ENCODE measurements around the gene RRAGC.
A peak's percentile ranks its signal among the peaks of the same experiment; 100 is the strongest.
"Not testable (repeated sequence)": the region's sequence is repeated elsewhere in the genome, so short reads cannot be mapped to it uniquely, and the experiment has no call there.

The RRAGC gene

GRCh38 chr1:38852780-38853179, 6.8 kb downstream of the RRAGC start:
- DNase-seq: no peak

GRCh38 chr1:38848071-38848470, 11.5 kb downstream of the RRAGC start:
- no peak for DNase-seq

- DNase-seq: no peak
Observed at GRCh38 chr1:38846210-38846609, 13.4 kb downstream of the RRAGC start.

- DNase-seq: not testable (repeated sequence)
Observed at GRCh38 chr1:38845088-38845487, 14.5 kb downstream of the RRAGC start.

- DNase-seq: no peak
Observed at GRCh38 chr1:38840281-38840680, 19.3 kb downstream of the RRAGC start.

DNA sequence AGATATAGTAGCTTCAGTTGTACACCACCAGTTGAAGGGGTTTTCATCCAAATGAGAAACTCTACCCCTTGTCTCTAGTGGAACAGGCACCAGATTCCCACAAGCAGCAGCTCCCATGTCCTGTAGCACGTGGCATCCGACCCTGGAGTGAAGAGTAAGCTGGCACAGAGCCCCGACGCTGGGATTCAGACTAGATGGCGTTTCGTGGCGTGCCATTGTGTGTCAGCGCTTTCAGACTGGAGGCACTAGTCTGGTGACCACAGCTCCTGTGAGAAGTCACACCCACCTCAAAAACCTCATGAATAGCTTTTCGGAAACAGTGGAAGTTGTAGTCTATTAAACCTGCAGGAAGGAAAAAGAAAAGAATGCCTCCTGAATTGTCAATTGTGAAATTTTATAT, 20.2 kb downstream of the RRAGC start:
- DNase-seq: no peak

DNA sequence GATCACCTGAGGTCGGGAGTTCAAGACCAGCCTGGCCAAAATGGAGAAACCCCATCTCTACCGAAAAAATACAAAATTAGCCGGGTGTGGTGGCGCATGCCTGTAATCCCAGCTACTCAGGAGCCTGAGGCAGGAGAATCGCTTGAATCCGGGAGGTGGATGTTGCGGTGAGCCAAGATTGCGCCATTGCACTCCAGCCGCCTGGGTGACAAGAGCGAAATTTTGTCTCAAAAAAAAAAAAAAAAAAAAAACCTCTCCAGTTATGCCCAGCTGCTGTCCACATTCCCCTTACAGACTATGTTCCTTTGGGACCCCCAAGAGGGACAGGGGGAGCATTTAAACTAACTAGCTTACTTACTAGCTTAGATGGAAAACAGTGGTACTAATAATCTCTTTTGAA, 23.3 kb downstream of the RRAGC start:
- DNase-seq: not testable (repeated sequence)

- peak; percentile 72 for DNase-seq
Observed at GRCh38 chr1:38834937-38835827, 24.4 kb downstream of the RRAGC start.

DNA sequence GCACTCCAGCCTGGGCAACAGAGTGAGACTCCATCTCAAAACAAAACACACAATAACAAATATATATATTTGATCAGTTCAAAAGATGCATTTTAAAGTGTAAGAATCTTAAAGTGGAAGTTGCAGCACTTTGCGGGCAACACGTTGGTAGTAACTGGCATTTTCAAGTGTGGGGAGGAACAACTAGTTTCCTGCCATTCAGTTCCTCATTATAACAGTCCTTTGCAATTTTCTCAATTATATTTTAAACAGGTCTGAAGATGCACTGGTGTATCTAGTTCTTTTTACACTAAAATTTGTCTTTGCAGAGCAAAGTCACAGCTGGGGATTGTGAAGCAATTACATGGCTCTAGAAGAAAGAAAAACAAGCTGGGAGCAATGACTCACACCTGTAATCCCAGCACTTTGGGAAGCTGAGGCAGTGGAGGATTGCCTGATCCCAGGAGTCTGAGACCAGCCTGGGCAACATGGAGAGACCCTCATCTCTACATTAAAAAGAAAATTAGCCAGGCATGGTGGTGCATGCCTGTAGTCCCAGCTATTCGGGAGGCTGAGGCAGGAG, 25.3 kb downstream of the RRAGC start:
- DNase-seq: no peak

DNA sequence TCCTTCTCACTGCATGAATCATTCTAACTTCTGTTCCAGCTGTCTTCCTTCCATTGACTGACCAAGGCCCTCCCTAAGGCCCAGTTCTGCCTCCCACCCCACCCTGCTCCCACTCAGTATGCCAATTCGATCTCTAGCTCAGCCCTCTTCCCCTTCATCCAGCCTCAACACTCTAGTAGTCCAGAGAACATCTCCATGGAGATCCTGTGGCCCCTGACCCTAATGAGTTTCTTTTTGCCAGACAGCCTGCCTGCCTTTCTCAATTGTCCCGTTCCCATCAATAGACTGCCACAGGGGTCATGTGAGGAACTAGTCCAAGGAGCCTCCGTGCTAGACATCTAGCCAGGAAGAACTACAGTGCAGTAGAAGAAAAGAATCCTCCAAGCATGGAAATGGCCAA, 26.4 kb downstream of the RRAGC start:
- DNase-seq: no peak

DNA sequence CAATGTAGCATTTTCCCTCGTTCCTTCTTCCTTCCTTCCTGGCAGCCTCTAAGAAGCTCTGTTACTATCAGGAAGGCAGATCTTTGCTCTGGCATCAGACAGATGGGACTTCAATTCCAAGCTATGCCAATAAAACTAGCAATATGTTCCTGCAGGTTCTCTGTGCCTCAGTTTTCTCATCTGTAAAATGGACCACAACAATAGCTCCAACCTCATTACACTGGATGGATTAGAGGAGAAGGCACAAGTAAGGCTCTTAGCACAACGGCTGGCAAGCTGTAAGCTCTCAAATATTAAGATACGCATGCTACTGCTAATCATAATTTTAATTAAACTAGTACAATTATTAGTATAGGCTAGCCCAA, 27.2 kb downstream of the RRAGC start:
- DNase-seq: no peak

DNA sequence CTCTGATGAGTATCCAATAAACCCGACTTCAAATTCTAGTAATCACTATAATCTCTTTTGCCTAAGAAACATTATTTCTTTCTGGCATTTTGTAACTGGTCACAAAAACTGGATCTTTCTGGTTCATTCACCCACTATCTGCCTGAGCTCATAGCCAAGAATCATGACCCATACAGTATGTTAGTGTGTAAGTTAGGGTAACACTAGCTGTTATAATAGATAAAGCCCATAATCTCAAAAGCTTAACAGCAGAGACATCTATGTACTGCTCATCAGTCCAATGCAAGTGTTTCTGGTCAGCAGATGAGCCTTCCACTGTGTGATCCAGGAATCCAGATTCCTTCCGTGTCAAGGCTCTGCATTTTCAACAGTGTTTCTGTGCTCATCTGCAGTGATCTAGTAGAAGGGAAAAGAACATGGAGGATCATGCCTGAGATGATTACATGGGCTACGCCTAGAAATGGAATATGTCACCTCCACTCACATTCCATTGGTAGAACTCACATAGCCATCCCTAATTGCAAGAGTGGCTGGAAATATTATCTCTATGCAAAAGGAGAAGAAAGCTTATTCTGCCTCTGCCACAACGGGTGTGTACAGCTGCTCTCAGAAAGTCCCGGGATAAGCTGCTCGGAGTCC, 27.7 kb downstream of the RRAGC start:
- peak; percentile 8 for DNase-seq

DNA sequence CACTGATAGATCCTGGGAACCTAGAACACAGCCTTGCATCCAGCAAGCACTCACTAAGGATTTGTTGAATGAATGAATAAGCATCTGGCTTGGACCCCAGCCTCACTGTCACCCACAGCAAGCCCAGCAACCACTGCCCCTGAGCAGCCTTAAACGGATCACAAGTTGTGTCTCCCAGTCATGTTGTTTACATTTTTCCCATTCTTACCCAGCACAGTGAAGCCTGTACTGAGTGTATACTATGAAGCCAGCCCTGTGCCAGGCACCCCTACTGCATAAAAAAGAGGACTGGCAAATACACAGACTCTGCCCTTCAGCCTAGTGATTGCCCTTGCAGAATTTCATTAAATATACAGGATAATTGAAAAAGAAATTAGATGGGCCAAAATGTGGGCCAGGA, 30.2 kb downstream of the RRAGC start:
- no peak for DNase-seq

- DNase-seq: no peak
Observed at GRCh38 chr1:38827318-38827717, 32.3 kb downstream of the RRAGC start.

GRCh38 chr1:38826886-38827285, 32.7 kb downstream of the RRAGC start:
- no peak for DNase-seq

GRCh38 chr1:38826262-38826661, 33.3 kb downstream of the RRAGC start:
- DNase-seq: no peak

DNA sequence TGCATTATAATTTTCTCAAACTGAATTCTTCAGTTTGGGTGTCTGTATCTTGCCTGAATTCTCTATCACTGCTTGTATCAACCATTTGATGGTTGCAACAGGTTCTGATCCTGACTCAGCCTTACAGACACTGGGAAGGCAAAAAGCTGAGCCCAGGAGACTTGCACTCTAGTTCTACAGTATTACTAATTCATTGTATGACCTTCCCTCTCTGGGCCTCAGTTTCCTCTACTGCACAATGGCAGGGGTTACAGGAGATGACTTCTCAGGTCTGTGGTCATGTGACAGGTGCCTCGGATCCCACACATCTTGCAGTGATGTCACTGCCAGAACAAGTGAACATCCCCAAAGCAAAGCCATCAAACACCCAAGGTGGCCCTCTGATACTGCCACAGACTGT, 38.7 kb downstream of the RRAGC start:
- DNase-seq: no peak

GRCh38 chr1:38819516-38819915, 40.1 kb downstream of the RRAGC start:
- no peak for DNase-seq

DNA sequence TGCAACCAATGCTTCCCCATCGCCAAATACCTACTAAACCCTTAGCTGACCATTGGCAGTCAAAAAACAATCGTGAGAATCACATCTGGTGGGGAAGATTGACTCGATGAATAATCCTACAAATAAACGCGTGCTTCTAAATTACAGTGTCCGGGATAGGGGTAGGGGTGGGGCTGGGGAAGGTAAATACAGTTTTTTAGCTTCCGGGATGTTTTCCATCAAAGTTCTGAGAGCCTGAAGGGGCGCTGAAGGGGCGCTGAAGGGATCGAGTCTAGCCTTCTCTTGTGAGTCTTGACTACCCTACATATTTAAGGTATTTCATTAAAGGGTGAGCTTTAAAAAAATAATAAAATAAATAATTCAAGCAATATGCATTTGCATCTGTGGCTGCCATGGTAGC, 40.5 kb downstream of the RRAGC start:
- no peak for DNase-seq

DNA sequence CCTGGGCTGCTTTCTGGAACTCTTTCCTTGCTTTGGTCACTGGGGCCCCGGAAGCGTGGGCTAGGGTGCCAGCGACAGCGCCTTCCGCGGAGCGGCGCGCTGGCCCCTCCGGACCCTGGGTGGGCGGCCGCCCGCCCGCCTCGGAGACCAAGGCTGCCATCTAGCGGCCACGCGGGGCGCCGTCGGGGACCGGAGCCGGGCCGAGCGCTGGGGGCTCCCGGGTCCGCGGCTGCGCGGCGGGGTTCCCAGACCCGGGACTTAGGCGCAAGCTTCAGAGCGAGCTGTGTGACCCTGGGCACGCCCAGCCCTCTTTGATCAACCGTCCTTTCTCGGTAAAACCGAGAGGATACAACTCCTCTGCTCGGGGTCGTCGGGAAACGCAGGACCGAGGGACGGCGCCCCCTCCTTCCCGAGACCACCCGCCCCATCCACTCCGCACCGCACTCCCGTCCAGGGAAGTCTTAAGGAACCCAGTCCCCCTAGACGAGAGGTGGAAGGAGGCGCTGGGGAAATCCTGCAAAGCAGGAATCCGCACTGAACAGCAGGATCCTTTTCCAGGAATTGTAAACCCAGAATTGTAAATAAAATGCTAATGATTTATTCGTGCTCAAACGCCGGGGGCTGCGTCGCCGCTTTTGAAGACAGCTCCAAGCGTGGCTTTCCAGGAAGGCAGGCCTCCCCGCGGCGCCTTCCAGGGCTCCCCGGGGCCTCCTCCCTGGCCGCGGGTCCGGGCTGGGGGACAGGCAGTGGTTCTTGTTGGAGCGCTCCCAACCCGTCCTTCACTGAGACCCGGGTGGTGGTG, 41.2 kb downstream of the RRAGC start:
- no peak for DNase-seq

DNA sequence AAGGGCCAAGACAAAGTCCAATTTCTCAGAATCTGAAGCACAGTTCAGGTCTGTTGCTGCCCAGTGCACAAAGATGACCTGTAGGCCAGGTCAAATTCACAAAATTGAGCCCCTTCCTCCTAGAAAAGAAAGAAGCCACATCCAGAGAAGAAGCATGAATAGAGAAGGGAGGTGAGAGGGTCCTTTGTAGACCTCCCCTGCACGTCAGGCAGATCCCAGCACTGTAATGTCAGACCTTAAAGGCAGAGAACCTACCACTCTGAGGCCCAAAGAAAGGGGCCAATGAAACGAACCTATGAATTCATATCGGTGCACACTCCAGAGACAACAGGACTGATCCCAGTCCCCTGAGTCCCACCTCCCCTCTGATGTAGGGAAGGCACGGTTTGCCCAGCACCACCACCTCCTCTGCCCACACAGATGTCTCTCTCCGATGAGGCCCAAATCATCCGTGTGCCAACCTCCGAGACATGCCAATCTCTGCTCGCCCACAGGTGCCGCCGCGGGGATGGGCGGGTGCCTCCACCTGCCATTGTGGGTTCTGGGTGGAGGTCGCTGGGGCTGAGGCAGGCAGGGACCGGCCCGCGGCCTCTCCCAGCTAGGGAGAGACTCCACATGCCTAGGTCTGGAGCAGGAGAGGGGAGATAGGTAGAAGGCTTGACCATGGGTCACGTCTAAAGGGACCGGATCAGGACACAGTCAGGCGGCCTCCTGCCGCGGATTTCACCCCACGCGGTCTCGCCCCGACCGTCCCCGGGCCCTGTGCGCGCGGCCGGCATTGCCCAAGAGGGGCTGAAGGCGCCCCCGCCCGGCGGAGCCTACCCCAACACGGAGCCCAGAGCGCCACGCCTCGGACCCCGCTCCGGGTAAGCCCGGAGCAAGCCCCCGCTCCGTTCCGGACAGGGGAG, 42.1 kb downstream of the RRAGC start:
- DNase-seq: no peak

DNA sequence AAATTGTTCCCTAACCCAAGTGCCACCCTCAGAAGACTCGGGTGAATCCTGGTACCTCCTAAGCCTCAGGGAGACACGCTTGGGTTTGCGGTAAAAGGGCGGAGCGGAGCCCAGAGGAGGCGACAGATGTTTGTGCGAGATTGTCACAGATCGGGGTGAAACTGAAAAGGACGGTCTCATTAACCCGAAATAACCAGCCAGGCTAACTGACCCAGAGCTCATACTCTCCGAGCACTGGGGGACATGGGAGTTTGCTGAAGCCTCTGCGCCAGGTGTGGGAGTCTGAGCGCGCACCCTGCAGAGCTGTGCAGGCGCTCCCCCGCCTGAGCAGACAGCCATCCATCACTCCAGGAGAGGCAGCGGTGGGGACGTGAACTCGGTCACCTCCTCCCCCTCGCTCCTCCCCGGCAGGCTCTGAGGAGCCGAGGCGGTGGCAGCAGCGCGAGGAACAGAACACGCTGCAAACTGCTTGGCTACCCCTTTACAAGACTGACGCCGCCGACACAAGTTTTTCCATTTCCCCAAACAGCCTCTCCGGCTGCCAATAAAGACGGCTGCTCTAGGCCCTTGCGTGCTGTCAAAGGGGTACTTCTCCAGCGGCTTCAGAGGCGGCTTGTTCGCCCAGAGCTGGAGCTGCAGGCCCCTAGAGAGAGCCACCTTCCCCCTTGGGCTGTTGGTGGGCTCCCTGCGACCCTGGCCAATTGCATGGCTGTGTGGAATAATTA, 43.5 kb downstream of the RRAGC start:
- no peak for DNase-seq

Data from fibroblast of skin of right quadriceps (primary cell).